WI38 (cell line): ENCODE results near the gene GORASP2.

Experiments
- H3K4me3 ChIP-seq: 2 replicates; pipeline ENCODE4 v1.5.1; 2011; ENCODE audit warnings: low read depth, mild to moderate bottlenecking, control low read depth, low read length
- TF ChIP-seq, protein P1 (sequence below): IDR thresholded peaks from 2 replicates; pipeline ENCODE4 v1.5.1; 2012; ENCODE audit warnings: low read depth, mild to moderate bottlenecking, control low read depth, low read length

Gene GORASP2

DNA sequence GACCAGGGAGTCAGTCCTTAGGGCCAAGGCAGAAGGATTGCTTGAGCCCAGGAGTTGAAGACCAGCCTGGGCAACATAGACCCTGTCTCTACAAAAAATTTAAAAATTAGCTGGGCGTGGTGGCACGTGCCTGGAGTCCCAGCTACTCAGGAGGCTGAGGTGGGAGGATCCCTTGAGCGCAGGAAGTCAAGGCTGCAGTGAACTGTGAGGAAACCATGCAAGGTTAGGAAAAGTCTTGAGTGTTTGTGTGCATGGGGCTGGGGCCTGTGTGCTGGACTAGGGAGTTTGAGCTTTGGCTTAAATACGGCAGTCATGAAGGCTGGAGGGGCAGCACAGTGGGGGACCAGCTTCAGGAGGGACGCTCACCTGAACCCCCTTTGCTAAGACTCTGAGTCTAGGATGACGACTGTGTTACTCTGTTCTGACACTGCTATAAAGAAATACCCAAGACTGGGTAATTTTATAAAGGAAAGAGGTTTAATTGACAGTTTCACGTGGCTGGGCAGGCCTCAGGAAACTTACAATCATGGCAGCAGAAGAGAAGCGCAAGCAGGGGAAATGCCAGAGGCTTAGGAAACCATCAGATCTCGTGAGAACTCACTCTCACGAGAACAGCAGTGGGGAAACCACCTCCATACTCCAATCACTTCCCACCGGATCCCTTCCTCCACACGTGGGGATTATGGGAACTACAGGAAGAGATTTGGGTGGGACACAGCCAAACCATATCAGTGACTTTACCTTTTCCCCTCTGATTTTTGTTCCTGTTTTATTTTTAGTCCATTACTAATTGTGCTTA lies 39.4 kb downstream of the GORASP2 start:
- TF ChIP-seq, protein P1, sequence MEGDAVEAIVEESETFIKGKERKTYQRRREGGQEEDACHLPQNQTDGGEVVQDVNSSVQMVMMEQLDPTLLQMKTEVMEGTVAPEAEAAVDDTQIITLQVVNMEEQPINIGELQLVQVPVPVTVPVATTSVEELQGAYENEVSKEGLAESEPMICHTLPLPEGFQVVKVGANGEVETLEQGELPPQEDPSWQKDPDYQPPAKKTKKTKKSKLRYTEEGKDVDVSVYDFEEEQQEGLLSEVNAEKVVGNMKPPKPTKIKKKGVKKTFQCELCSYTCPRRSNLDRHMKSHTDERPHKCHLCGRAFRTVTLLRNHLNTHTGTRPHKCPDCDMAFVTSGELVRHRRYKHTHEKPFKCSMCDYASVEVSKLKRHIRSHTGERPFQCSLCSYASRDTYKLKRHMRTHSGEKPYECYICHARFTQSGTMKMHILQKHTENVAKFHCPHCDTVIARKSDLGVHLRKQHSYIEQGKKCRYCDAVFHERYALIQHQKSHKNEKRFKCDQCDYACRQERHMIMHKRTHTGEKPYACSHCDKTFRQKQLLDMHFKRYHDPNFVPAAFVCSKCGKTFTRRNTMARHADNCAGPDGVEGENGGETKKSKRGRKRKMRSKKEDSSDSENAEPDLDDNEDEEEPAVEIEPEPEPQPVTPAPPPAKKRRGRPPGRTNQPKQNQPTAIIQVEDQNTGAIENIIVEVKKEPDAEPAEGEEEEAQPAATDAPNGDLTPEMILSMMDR: no peak
- H3K4me3 ChIP-seq: no peak overlapping the region

DNA sequence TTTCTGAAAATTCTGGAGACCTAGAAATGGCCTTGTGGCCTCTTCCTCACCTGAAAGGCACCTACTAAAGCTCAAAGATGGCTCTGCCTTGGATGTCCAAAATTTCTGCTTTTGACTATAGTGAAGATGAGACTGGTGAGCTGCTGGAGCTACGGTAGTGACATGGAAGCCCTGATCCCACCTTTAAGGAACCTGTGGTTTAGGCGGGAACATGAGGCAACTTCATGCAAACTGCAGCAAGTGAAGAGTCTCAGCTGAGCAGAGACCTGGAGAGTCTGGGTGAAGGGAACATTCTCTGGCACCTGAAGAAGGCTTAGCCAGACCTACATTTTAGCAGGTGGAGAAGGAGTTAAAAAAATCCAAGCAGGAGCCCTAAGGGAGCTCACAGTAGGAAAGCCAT lies 40.0 kb downstream of the GORASP2 start:
- no peak overlapping the region for H3K4me3 ChIP-seq
- TF ChIP-seq, protein P1: no peak

DNA sequence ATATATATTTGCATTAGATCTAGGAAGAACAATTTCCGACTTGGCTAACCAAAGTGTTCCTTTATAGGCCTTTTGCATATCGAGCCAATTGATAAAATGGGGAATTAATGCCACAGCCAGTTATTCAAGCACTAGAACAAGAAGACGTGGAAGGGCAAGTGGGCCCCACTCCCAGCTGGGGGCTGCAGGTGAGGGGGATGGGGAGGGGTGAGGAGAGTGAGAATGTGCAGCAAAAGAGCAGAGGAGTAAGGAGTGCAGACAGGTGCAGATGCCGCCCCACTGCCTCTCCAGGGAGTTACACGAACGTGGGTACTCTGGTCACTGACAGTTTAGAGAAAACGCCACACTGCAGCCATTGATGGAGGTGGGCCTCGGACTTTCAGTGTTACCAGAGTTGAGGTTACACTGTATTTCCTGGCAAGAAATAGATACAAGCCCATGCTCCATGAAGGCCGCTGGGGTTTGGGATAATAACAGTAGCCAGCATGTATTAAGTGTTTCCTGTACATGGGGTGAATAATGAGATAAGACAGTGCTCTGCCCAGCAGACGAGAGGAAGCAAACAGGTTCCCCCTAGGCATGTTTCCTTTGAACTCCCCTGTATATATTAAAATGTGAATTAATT lies 40.9 kb downstream of the GORASP2 start:
- no peak overlapping the region for H3K4me3 ChIP-seq
- TF ChIP-seq, protein P1: no peak

DNA sequence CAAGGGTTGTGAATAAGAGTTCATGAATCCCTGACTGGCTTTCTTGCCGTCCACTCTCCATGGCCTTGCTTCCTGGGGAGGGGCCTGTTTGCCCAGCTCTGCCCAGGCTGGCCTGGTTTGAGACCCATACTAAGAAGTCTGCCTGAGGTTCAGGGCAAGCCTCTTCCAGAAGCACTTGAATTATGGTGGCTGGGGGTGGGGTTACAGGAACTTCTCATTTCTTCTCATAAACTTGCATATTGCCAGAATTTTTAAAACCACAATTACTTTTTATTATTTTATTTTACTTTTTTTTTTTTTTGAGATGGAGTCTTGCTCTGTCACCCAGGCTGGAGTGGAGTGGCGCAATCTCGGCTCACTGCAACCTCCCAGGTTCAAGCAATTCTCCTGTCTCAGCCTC lies 42.0 kb downstream of the GORASP2 start:
- TF ChIP-seq, protein P1: no peak
- no peak overlapping the region for H3K4me3 ChIP-seq

DNA sequence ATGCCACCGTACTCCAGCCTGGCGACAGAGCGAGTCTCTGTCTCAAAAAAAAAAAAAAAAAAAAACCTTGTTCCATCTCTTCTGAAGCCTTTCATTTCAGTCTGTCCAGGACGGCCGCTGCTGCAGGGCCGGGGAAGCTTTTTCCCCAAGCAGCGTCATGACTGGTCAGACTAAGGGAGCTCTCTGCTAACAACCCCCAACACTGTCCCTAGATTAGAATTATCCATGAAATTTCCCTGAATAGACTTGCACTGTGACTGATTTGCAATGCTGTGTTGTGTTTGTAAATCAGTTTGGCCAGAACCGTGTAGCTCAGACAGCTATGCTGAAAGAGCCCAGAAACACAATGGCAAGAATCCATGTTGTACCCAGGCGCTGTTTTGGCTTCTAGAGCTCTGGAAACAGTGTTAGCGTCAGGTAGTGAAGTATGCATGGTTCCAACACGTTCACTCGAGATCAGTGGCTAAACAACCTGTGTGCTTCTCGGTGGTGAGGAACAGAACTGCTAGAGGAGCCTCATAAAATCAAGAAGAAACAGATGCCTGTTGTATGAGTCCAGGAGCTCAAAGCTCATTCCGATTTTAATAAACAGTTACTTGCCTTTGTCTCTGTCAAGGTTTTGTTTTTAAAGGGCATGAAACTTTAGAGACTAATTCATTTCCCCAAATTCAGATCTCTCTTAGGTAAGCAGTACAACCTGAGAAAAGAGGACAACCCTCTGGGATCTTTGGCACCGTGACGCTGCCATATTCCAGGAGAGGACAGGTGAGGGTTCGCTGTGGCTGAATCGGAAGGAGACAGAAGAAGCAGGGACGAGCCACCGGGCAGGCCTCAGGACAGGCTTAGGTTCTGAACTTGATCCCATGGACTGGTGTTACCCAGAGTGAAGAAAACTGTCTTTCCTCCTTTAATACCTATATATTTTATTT lies 43.5 kb downstream of the GORASP2 start:
- no peak overlapping the region for H3K4me3 ChIP-seq
- TF ChIP-seq, protein P1: no peak

DNA sequence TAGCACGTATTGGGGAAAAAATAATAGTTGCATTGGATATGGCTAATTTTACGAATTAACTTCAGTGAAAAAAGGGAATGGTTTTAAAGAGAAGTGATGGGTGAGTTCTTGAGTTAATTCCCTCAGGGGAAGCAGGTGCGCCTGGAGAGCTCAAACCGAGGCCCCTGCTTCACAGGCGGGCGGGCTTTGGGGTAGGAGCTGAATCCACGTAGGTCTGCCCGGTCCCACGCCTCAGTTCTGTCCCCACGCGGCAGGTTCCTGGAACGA lies 44.1 kb downstream of the GORASP2 start:
- TF ChIP-seq, protein P1: no peak
- peak overlapping the region; percentile 72 for H3K4me3 ChIP-seq
